Fibroblast of skin of back (primary cell): ENCODE results near the gene KCNH1.
A peak's percentile ranks its signal among the peaks of the same experiment; 100 is the strongest.

Experiments used
- DNase-seq: peaks from one replicate; pipeline ENCODE4 v3.0.0-alpha.2; 2013

The KCNH1 gene

DNA sequence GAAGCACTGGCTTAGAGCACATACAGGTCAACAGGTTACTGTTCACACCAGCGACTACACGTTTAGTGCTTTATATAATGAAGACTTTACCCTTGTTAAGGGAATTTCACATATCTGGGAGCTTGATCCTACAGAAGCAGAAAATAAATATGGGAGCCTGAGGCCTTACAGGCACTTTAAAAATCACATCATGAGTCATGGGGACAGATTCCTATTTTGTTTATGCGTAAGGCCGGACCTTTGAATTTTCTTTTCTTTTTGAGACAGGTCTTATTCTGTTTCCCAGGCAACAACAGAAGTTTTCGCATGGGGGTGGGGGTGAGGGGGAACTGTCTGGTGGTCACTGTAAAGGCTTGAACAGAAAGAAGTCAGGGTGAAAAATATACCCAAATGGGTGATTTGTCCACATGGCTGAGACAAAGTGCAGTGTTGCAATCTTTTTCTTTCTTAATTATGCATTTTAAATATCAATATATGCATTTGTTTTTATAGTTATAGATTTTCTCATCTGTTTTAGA is 276.7 kb downstream of the KCNH1 start:
- no peak for DNase-seq

DNA sequence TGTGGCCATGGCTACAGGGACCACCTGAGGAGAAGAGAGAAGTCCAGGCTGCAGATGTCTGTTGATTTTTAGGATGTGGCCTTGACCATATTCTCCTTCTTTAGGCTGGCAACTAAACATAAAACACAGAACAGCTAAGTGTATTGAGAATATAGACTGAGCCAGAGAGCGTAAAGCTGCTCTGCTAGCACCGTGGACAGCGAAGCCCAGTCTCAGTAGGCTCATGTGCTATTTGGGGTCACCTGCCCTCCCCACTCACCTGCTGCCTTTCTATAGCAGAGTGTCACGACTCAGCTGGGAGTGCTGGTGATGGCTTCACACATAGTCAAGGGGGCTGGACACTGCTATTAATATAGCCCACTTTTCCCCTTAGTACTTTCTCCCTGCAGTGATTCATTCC is 278.5 kb downstream of the KCNH1 start:
- no peak for DNase-seq

DNA sequence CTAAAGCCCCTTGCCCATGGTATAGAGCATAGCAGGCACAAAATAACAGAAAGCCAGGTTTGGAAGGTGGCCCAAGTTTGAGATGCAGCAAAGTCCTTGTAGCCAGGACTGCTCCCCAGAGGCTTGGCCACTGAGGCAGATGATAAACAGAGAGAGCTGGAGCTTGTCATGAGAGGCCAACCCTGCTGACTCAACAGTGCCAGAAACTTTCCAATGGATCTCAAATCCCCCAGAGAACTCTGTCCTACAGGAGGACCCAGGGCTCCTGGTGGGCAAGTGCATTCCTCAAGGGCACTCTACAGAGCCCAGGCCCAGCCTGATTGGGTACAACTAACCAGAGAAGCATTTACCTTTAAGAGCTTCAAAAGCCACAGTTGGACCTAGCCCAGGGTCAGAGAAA is 280.7 kb downstream of the KCNH1 start:
- DNase-seq: no peak

DNA sequence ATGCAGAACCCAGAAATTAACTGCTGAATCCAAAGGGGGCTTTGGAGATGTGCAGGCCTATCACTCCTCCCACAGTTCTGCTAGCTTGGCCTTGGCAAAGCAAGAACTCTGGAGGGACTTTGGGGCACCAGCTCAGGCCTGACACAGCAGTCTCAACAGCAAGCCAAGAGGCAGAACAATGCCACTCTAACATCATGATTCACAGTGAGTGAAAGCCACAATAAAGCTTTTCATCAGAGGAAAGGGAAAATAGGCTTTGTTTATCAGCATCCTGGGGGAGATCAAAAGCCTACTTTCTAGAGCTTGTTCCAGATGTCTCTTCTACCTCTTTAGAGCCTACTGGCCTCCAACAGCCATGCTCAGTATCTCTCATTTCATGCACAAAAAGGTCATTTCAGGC is 283.4 kb downstream of the KCNH1 start:
- DNase-seq: no peak

DNA sequence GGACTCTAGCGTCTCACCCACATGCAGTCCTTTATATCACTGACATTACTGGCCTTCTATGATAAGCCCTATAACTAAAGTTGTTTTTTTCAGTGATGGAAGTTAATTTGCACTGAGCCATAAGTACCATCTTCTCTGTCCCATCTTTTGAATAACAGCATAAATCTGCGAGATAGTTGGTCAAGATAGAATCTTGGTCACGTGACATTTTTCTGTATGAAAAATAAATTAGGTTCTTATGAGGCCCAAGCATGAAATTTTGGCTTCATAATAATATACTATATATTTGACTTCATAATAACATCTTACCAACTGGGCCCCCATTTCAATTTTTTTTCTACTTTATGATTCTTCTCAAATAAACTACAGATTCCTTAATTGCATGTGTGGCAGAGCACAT is 285.5 kb downstream of the KCNH1 start:
- DNase-seq: no peak

DNA sequence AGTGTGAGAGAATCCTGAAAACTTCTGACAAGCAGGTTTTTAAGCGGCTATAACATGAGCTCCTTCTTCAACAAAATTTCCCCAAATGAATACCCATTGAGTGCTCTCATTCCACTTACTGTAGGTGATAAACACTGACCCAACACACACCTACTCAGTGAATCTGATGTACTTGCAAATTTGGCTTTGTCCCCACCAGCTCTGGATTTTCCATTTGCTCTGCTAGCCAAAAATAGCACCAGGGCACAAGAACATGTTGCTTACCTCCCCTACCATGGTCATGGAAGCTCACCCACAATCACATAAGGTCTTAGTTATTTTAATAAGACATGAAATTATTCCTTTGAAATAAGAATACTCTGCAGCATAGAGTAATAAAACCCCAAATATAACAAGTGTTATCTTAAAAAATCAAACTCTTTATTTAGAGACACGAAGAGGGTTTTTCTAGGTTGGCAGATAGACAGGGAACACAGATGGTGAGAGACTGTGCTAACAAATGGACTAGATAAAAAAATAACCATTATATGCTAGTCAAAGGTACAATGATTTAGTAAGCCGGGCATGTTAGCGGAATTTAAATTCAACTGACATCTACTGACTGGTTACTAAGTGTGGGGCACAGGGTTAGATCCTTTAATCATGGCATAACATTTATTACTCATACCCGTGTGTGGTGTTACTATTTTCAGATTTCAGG is 291.9 kb downstream of the KCNH1 start:
- DNase-seq: no peak

DNA sequence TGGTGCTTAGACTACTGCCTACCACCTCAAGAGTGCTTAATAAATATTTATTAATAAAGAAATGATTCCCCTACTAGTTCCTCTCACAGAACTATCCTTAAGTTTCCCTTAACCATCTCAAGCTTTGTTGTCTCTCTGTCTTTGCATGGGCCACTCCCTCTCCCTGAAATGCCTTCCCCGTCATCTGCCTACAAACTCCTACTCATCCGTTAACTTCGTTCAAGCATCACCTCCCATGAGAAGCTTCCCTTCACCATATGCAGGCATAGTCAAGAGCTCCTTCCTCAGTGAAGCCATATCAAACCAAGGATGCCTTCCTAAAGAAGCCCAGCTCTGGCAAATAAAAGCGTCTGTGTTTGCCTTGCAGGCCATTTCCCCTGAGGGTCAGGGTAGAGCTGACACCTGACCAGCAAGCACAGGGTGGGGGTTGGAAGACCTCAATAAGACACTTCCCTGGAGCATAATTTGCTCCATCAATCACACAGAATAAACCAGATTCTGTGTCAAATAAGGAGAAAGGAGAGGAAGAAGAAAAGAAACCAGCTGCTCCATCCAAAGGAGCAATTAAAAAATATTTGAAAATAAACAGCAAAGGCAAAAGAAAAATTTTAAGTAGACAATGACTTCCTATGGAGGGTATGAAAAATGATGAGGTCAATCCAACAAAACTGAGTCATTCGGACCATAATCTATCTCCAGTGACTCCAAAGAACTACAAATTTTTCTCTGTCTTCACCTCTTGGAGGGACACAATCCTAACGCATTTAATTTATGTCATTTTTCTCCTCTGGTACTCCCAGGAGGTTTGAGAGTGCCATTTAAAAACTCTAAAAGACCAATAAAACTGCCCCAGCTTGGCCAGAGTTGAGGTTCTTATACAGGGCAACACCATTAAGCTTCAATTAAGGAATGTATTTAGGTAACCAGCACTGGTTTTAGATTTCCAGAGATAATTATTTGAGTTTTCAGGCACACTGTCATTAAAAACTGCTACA is 303.6 kb downstream of the KCNH1 start:
- DNase-seq: no peak

DNA sequence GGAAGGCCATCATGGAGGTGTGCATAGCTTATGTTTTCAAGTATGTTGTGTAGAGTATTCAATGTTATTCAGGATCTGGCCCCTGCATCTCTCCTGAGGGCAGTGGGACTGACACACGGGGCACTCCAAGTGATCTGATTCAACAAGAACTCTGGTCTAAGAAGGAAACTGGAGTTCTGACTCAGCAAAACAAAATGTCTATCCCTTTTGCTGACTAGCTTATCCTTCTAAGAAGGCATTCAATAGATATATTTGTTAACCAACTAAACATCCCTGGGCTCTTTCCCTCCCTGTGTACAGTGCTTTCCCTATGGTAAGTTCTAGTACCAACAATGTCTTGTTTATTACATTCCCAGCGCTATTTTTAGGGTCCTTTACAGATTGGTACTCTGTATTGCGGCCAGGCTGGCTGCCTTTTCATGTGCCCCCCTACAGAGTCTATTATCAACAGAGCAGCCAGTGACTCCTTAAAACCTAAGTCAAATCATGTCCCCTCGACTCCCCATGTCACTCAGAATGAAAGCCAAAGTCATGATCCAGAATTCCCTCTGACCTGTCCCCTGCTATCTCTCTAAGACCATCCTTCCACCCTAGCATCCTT is 304.9 kb downstream of the KCNH1 start:
- DNase-seq: peak; percentile 17

DNA sequence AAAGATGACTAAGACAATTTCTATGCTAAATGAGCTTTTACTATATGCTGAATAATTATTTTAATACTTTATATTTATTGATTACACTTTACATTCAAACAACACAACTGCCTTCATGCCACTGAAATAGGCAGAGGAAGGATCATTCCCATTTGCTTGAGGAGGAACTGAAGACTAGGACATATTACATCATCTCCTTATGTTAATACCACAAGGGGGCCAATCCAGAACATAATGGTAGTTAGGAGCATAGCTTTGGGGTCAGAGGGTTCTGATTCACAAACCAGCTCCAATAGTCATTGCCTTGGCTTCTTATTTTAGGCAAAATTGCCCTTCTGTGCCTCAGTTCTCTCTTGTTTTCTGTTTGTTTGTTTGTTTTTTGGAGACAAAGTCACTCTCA is 306.5 kb downstream of the KCNH1 start:
- DNase-seq: no peak

DNA sequence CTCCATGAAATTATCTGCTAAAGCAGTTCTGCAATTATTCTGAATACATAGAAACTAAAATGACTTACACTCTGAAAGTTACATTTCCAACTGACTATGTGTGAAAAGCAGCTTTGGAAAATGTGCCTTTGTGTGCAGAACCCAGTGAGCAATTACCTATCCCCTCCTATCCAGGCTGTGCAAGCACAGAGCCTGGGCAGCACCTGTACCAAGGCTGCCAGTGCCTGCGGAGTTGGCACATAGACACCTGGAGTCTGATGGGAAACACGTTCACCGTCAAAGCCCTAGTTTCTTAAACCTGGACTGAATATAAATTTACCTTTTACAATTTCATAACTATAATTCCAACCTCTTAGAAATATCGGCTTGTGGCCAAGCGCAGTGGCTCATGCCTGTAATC is 307.3 kb downstream of the KCNH1 start:
- no peak for DNase-seq

DNA sequence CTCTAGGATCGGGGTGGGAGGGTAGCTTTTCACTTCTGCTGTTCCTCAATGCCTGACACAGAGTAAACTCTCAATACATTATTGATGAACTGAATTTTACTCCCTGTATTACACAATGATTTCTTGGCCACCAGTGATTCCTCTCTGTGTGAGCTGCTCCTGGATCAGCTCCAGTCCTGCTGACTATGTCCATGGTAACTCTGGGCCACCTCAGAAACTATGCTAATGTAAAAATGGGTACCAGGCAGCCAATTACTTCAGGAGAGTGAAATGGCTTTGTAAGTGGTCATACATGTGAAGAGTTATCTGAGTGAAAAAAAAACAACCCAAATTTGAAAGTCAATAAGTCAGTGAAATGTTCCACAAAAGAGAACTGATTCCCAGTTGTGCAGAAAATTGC is 311.0 kb downstream of the KCNH1 start:
- DNase-seq: no peak

DNA sequence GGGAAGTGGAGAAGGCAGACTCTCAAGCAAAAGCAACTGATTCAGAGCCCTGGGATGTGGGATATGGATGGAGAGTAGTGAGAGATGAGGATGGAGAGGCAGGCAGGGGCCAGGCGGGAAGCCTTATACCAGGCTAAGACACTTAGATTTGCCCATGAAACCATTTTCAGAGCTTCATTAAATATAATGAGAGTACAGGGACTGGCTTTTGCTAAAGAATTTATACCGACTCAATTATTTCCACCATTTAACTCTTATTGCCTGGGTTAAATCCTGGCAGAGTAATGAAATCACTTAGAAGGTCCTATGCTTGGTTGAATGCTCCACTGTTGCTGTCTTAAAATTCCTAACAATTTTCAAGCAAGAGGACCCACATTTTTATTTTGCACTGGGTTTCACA is 311.7 kb downstream of the KCNH1 start:
- no peak for DNase-seq

DNA sequence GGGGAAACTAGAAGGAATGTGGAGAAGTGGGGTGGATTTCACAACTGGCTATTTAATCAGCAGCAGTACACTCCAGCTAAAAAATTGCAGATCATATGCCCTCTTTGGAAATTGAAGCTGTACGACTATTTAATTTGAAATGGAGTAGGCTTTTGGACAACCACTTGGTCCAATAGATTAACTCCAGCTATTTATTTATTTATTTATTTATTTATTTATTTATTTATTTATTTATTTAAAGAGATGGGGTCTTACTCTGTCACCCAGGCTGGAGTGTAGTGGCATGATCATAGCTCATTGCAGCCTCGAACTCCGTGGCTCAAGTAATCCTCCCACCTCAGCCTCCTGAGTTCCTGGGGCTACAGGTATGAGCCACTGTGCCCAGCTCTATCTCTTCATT is 312.3 kb downstream of the KCNH1 start:
- DNase-seq: no peak

DNA sequence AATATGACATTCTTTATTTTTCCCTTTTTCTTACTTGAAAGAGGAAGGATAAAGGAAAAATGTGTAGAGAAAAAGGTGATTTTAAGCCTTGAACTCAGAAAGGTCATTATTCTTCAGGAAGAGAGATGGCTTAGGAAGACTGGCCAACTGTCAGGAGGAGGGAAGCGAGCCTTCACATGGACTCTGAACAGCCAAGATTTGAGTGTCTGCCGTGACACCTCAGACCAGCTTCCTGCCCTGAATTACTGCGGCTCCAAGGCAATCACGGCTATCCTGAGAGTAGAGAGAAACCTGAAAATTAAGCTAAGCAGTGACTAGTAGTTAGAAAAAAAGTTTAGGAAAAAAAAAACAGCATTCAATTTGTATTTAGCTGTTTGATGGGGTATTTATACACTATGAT is 314.7 kb downstream of the KCNH1 start:
- no peak for DNase-seq

DNA sequence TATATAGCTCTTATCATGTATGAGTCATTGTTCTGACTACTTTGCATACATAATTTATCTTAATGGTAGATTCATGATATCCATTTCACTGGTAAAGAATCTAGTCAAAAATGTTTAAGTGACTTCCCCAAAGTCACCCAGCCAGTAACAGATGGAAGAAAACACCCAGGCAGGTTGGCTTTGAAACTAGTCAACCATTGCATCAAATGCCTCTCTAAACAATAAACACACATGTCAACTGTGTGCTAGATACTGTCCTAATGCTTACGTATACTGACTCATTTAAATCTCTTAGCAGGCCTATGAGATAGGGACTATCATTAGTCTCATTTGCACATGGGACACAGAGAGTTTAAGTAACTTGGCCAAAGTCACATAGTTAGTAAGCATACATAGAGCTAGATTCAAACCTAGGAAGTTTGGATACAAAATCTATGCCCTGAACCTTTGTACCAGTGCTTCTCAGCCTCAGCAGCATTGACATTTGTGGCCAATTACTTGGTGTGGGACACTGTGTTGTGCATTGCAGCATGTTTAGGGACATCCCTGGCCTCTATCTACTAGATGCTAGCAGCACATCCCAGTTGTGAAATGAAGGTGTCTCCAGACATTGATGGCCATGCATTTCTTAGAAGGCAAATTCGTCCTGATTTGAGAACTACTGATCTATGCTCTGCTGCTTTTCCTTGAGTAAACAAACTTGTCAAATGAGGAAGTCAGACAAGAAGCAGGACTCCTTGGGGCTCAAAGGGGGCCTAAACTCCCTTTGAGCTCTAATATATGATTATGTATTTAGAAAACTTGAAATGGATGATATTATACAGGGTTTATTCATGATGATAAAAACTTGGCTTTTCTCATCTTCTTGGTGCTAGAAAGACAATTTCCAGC is 316.3 kb downstream of the KCNH1 start:
- no peak for DNase-seq

DNA sequence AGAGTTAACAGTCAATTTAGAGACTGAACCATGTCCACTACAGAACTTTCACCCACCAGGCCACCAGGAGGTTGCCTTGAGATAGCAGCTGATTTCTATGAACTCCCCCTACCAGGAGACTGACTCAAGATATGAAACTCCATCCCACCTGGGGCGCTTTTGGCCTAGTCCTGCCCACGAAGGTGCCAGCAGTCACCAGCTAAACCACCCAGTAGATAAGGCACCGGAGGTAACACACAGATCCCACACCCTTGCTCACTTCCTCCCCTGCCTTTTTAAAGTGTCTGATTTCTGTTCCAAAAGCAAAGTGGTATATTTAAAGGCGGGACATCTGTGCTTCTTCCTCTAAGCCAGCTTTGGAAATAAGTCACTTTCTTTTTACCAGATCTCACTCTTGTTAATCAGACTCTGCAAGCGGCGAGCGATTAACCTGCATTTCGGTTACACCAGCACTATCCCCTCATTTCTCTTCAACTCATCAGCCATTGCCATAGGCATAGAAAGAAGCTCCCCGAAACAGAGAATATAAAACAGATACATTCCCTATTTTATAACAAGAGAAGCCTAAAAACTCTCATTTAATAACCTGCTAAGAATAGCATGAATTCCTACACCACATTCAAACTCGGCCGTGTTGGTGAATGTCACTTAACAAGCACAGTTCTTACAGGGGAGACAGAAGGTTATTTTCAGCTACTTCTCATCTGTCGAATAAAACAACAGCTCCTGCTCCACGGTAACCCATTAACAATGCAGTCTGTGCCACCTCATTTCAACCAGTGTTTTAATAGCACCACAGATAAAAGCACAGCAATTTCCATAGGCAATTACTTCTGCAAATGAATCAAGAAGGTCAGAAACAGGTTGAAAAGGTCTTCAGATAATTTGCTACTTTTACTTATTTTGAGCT is 318.1 kb downstream of the KCNH1 start:
- DNase-seq: no peak

DNA sequence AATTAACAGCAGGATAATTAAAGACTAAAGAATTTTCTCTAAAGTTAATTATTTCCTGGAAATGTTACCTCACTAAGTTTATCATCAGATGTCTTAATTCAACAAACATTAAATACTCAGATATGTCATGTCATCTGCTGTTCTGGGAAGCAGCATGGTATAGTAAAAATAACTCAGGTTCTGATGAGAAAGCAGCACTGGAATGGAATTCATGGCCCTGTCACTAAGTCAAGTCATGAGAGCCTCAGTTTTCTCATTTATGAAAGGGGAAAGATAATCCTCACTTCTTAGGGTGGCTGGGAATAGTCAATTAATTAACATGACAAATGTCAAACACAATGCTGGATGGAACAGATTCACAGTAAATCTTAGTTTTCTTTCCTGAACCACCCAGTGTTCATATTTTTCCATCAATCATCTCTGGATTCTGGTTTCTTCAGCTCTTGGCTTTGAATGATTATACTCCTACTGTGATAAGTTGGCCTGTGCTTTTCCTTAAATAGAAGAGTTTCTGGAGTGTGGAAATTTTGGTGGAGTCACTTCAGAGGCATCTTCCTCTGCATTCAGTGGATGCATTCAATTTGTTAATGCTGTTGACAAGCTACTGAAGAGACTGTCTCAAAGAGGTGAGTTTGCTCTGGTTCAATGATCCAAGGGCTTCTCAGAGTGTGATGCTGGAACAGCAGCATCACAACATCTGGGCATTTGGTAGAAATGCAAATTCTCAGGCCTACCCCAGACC is 319.4 kb downstream of the KCNH1 start:
- peak; percentile 13 for DNase-seq

DNA sequence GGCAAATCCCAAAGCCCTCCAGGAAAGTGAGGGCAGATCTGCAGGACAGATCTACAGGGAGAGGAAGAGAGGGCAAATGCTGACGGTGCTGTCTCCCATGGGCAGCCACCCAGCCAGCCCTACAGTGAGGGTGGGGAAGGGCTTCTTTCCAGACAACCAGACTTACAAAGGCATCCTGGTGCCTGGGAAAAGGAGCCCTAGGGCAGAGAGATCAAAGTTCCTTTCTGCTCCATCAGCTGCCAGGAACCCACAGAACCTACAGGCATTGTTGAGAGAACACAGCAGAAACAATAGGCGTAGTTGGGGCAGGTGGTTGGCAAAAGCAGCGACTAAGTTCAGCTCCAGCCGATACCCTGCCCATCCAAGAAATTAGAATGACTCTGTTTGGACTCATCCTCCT is 332.4 kb downstream of the KCNH1 start:
- no peak for DNase-seq

DNA sequence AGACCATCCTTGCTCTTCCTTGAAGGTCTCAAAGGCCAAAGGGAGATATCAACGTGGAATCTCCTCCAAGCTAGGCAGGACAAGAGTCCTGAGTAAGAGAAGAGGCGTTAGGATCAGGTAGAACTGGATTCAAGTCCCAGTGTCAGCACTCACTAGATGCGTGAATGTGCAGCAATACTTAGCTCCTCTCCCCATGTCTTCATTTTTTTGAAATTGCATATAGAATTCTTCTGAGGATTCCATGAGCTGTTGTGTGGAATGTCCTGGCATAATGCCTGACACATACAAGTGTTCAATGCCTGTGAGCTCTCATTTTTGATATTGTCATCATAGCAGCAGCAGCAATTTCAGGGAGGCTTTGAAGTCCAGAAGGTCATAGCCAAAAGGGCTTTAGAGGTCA is 333.2 kb downstream of the KCNH1 start:
- DNase-seq: peak; percentile 77

DNA sequence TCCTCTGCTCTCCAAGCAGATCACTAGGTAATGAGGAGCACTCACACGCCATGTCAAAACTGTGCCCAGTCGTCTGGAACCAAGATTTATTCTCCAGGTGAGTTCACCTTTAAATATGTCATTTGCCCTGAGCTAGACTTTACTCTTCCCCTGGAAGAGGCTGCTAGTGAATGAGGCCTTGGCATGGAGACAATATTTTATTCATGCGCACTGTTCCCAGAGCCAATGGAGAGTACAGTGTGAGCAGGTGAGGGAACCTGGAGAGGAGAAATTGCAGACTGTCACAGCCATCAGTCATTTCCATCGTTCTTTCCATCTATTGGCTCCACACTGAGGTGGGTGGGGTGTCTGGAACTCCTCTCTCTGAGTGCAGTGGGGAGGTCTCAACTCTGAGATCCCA is 333.6 kb downstream of the KCNH1 start:
- DNase-seq: no peak
